Rectal smooth muscle tissue (tissue), 1 donor: Measurements from ENCODE around the gene ZIC3.
A peak's percentile ranks its signal among the peaks of the same experiment; 100 is the strongest.
"Not testable (repeated sequence)": the region's sequence is repeated elsewhere in the genome, so short reads cannot be mapped to it uniquely, and the experiment has no call there.

Experiments used
- H3K27ac ChIP-seq: one replicate; pipeline ENCODE4 v1.7.0; 2013; ENCODE audit warnings: low read depth, low read length, inconsistent platforms
- H3K27me3 ChIP-seq: one replicate; pipeline ENCODE4 v1.7.0; 2013; ENCODE audit warnings: low read length; ENCODE audit not compliant: control insufficient read depth, insufficient read depth
- H3K36me3 ChIP-seq: one replicate; pipeline ENCODE4 v1.7.0; 2013; ENCODE audit warnings: low read length; ENCODE audit not compliant: control insufficient read depth, insufficient read depth
- H3K4me1 ChIP-seq: one replicate; pipeline ENCODE4 v1.7.0; 2013; ENCODE audit warnings: low read length; ENCODE audit not compliant: control insufficient read depth, insufficient read depth
- H3K4me3 ChIP-seq: one replicate; pipeline ENCODE4 v1.7.0; 2013; ENCODE audit warnings: low read length
- H3K9ac ChIP-seq: one replicate; pipeline ENCODE4 v1.7.0; 2013; ENCODE audit warnings: low read length

ZIC3 gene

GRCh38 chrX:137565921-137566745 is at the start of gene ZIC3:
Gene ZIC3, plus strand, starts transcription at chrX:137566127. Its CDS starts 565 bp downstream, at chrX:137566692.
- Histone ChIP-seq H3K27me3 (peaks cover 24% of the 10 kb centered on the region), H3K4me3 (peak within 1 kb of the TSS; percentile 53), H3K36me3 (no peaks in the 10 kb centered on the region), H3K27ac (no peak within 1 kb of the TSS), H3K9ac (no peak within 1 kb of the TSS), H3K4me1 (no peaks in the 10 kb centered on the region)

GRCh38 chrX:137519459-137519858 is 46.5 kb upstream of the ZIC3 start:
- Histone ChIP-seq H3K4me3 (no peak overlapping the region), H3K27me3 (no peaks in the 10 kb centered on the region), H3K4me1 (no peaks in the 10 kb centered on the region), H3K9ac (no peak overlapping the region), H3K27ac (no peak overlapping the region), H3K36me3 (no peaks in the 10 kb centered on the region)

GRCh38 chrX:137545711-137546651 is 19.9 kb upstream of the ZIC3 start:
- Histone ChIP-seq H3K4me3 (no peak overlapping the region), H3K4me1 (no peaks in the 10 kb centered on the region), H3K27me3 (peaks cover 16% of the 10 kb centered on the region)

GRCh38 chrX:137547291-137547690 is 18.6 kb upstream of the ZIC3 start:
- H3K36me3 ChIP-seq = no peaks in the 10 kb centered on the region
- H3K27me3 ChIP-seq = peaks cover 16% of the 10 kb centered on the region
- H3K9ac ChIP-seq = no peak overlapping the region
- H3K4me1 ChIP-seq = no peaks in the 10 kb centered on the region
- H3K27ac ChIP-seq = no peak overlapping the region
- no peak overlapping the region for H3K4me3 ChIP-seq

More at GRCh38 chrX:137545711-137546651, 19.9 kb upstream of the ZIC3 start:
- Histone ChIP-seq H3K36me3 (no peaks in the 10 kb centered on the region), H3K27ac (no peak overlapping the region), H3K9ac (no peak overlapping the region)

- H3K4me3 ChIP-seq = no peak overlapping the region
- H3K27ac ChIP-seq = no peak overlapping the region
- no peaks in the 10 kb centered on the region for H3K4me1 ChIP-seq
- H3K9ac ChIP-seq = no peak overlapping the region
- no peaks in the 10 kb centered on the region for H3K36me3 ChIP-seq
- peaks cover 16% of the 10 kb centered on the region for H3K27me3 ChIP-seq
Measured at GRCh38 chrX:137548261-137548660, 17.7 kb upstream of the ZIC3 start.

- H3K9ac ChIP-seq = no peak overlapping the region
- no peaks in the 10 kb centered on the region for H3K4me1 ChIP-seq
- no peaks in the 10 kb centered on the region for H3K36me3 ChIP-seq
- peaks cover 16% of the 10 kb centered on the region for H3K27me3 ChIP-seq
- H3K27ac ChIP-seq = no peak overlapping the region
- no peak overlapping the region for H3K4me3 ChIP-seq
Measured at GRCh38 chrX:137549073-137549472, 16.9 kb upstream of the ZIC3 start.

- H3K4me3 ChIP-seq = peak overlapping the region; percentile 8
- no peaks in the 10 kb centered on the region for H3K36me3 ChIP-seq
- H3K27me3 ChIP-seq = peaks cover 16% of the 10 kb centered on the region
Measured at GRCh38 chrX:137549851-137550664, 15.9 kb upstream of the ZIC3 start.

GRCh38 chrX:137550665-137551261 is 15.2 kb upstream of the ZIC3 start:
- Histone ChIP-seq H3K27ac (no peak overlapping the region), H3K4me3 (peak overlapping the region; percentile 8), H3K9ac (no peak overlapping the region), H3K36me3 (no peaks in the 10 kb centered on the region), H3K27me3 (peaks cover 12% of the 10 kb centered on the region), H3K4me1 (no peaks in the 10 kb centered on the region)

More at GRCh38 chrX:137549851-137550664, 15.9 kb upstream of the ZIC3 start:
- Histone ChIP-seq H3K27ac (no peak overlapping the region), H3K4me1 (no peaks in the 10 kb centered on the region), H3K9ac (no peak overlapping the region)

GRCh38 chrX:137552098-137552497 is 13.8 kb upstream of the ZIC3 start:
- H3K4me1 ChIP-seq, H3K36me3 ChIP-seq, H3K27ac ChIP-seq, H3K4me3 ChIP-seq, H3K9ac ChIP-seq, H3K27me3 ChIP-seq: not testable (repeated sequence)

- Histone ChIP-seq H3K27me3 (peaks cover 9% of the 10 kb centered on the region), H3K27ac (no peak overlapping the region), H3K9ac (no peak overlapping the region), H3K4me3 (no peak overlapping the region), H3K36me3 (no peaks in the 10 kb centered on the region), H3K4me1 (no peaks in the 10 kb centered on the region)
Measured at GRCh38 chrX:137562096-137562495, 3.8 kb upstream of the ZIC3 start.

GRCh38 chrX:137563681-137564651 is 2.0 kb upstream of the ZIC3 start:
- Histone ChIP-seq H3K4me1 (no peaks in the 10 kb centered on the region), H3K36me3 (no peaks in the 10 kb centered on the region), H3K4me3 (no peak overlapping the region), H3K9ac (no peak overlapping the region), H3K27me3 (peaks cover 17% of the 10 kb centered on the region), H3K27ac (no peak overlapping the region)
